Ovary (tissue), 1 donor: Measurements from ENCODE around the gene MCCC2.

Experiments used
- EP300 ChIP-seq: sonication (generic); formaldehyde crosslinking; IDR thresholded peaks from one replicate; pipeline ENCODE4 v1.6.1; 2017; ENCODE audit warnings: antibody characterized with exemption
- POLR2A ChIP-seq: fragments of 450-650 bp; IDR thresholded peaks from one replicate; pipeline ENCODE4 v1.6.1; 2017; ENCODE audit warnings: antibody characterized with exemption, mild to moderate bottlenecking, moderate library complexity

DNA sequence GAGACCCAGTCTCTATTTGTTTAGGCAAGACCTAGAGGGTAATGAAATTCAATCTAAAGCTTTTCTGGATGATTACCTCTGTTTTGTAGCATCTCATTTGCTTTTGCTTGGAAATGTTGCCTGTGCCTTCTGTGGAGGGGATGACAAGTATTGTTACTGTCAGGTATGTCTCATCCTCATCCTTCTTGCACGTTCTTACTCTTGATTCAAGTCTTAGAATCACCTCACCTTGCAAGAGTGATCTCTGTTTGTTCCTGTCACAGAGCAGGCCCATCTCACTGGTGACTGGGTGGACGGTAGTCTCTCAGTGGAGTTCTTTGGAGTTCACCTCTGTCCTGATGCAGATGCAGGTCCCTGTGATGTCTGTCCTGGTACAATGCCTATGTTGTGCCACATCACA, 33.5 kb downstream of the MCCC2 start:
- TF ChIP-seq EP300 (no peak), POLR2A (no peak)
